CD4-positive, CD25-positive, alpha-beta regulatory T cell (primary cell): ENCODE measurements around the gene WNT9A. TPM values are rescaled to one million over a fixed set of nuclear protein-coding genes. Genes with fewer than 3 reads are reported as not detected.

ENCODE experiments used
- ATAC-seq, 2 donors: fragments of 150-1000 bp; cut with Tn5 transposase; one replicate each; pipeline ENCODE4 v1.10.0; 2021; ENCODE audit warnings: low read depth in 2 of 2, moderate number of reproducible peaks in 2 of 2, moderate library complexity in 1 of 2
- DNase-seq, 3 donors: peaks; one replicate each; pipeline versions ENCODE4 v3.0.0 to v3.0.0-alpha.2; 2012 to 2022; ENCODE audit warnings: mixed read lengths in 1 of 3
- H3K27ac ChIP-seq: one replicate; pipeline ENCODE4 v1.7.0; 2013; ENCODE audit warnings: mild to moderate bottlenecking, low read length; ENCODE audit not compliant: insufficient read depth, poor library complexity, severe bottlenecking
- H3K27me3 ChIP-seq: one replicate; pipeline ENCODE4 v1.7.0; 2013; ENCODE audit warnings: low read length; ENCODE audit not compliant: control insufficient read depth, insufficient read depth
- H3K36me3 ChIP-seq: one replicate; pipeline ENCODE4 v1.7.0; 2013; ENCODE audit warnings: mild to moderate bottlenecking, low read length, moderate library complexity; ENCODE audit not compliant: control insufficient read depth, insufficient read depth
- H3K4me1 ChIP-seq: 2 replicates; pipeline ENCODE4 v1.7.0; 2013; ENCODE audit warnings: mild to moderate bottlenecking, low read length; ENCODE audit not compliant: insufficient read depth, control insufficient read depth, poor library complexity, severe bottlenecking
- H3K4me3 ChIP-seq: one replicate; pipeline ENCODE4 v1.7.0; 2013; ENCODE audit warnings: low read depth, mild to moderate bottlenecking, low read length, moderate library complexity
- H3K9me3 ChIP-seq, 2 experiments: 1 replicate in 1 of 2; 2 replicates in 1 of 2; pipeline ENCODE4 v1.7.0; 2013; ENCODE audit warnings: low read length in 2 of 2, mild to moderate bottlenecking in 1 of 2, moderate library complexity in 1 of 2; ENCODE audit not compliant: control insufficient read depth in 2 of 2
- H3K27ac Mint-ChIP-seq, 3 donors: one replicate each; pipeline ENCODE4 v1.8.0; 2020 to 2022; ENCODE audit warnings: mild to moderate bottlenecking in 3 of 3, mixed read lengths in 3 of 3, moderate library complexity in 2 of 3
- H3K27me3 Mint-ChIP-seq: one replicate; pipeline ENCODE4 v1.8.0; 2022; ENCODE audit warnings: mild to moderate bottlenecking, mixed read lengths
- H3K36me3 Mint-ChIP-seq: one replicate; pipeline ENCODE4 v1.8.0; 2020; ENCODE audit warnings: mixed read lengths
- H3K4me1 Mint-ChIP-seq, 4 donors: one replicate each; pipeline ENCODE4 v1.8.0; 2020 to 2022; ENCODE audit warnings: mixed read lengths in 4 of 4, mild to moderate bottlenecking in 1 of 4
- H3K4me3 Mint-ChIP-seq, 4 donors: one replicate each; pipeline ENCODE4 v1.8.0; 2020 to 2022; ENCODE audit warnings: mild to moderate bottlenecking in 4 of 4, mixed read lengths in 4 of 4, moderate library complexity in 3 of 4
- H3K9me3 Mint-ChIP-seq, 7 donors: one replicate each; pipeline ENCODE4 v1.8.0; 2020 to 2022; ENCODE audit warnings: mixed read lengths in 7 of 7, mild to moderate bottlenecking in 3 of 7, moderate library complexity in 2 of 7
- polyA plus RNA-seq, 4 donors: library from polyadenylated mRNA; unstranded; fragments of 300-500 nt; fragmentation: Illumina TruSeq; gene quantifications; one replicate each; pipeline ENCODE4 v1.2.3, GENCODE V29; 2021
- total RNA-seq: library from RNA; stranded (reverse); gene quantifications from one replicate; pipeline ENCODE4 v1.2.3, GENCODE V29; 2022

The WNT9A gene
- total and polyA plus RNA-seq, 5 donors from 2014 or later, result 0.20 TPM; not detected in 4

DNA sequence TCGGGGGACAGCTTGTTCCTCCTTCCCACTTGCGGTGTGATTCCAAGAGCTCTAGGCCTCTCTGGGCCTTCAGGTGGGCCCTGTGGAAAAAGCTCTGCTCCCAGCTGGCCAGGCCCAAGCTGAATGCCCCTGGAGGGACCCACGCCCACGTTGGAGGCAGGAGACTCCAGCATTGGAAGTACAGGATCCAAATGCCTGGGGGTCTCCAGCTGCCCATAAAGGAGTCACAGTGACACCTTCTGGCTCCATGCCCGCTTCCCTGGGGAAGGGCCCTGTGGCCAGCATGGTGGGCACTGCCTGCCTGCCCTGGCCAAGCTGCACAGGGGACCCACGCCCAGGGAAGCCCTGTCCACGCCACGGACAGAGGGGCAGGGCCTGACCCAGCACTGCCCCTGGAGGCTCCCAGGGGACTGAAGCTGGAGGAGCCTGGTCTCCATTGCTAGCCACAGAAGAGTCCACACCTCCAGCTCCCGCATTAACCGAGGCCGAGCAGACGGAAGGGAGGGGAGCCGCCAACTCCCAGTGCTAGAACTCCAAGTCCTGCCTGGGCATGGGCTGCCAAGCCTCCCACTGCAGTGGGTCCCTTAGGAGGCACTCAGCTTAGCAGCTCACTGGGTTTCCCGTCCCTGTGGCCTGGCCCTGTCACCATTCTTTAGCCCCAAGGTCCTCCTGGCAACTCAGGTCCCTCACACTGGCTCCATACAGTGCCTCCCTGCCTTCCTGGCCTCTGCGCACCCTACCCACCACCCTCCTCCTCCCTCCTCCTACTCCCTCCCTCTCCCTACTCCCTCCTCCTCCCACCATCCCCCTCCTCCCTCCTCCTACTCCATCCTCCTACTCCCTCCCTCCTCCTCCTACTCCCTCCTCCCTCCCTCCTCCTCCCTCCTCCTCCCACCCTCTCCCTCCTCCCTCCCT, 41.9 kb downstream of the WNT9A start:
- Mint-ChIP-seq H3K4me3 (no peak overlapping the region), H3K27me3 (peaks cover 5% of the 10 kb centered on the region), H3K9me3 (no peaks in the 10 kb centered on the region), H3K27ac (no peak overlapping the region), H3K4me1 (peaks cover 0 to 6% (median 6%) of the 10 kb centered on the region in 4 donors), H3K36me3 (no peaks in the 10 kb centered on the region)
- DNase-seq (no peak), ATAC-seq (no peak)
- Histone ChIP-seq H3K4me1 (no peaks in the 10 kb centered on the region), H3K27ac (no peak overlapping the region), H3K9me3 (no peaks in the 10 kb centered on the region), H3K4me3 (no peak overlapping the region), H3K27me3 (no peaks in the 10 kb centered on the region), H3K36me3 (no peaks in the 10 kb centered on the region)

DNA sequence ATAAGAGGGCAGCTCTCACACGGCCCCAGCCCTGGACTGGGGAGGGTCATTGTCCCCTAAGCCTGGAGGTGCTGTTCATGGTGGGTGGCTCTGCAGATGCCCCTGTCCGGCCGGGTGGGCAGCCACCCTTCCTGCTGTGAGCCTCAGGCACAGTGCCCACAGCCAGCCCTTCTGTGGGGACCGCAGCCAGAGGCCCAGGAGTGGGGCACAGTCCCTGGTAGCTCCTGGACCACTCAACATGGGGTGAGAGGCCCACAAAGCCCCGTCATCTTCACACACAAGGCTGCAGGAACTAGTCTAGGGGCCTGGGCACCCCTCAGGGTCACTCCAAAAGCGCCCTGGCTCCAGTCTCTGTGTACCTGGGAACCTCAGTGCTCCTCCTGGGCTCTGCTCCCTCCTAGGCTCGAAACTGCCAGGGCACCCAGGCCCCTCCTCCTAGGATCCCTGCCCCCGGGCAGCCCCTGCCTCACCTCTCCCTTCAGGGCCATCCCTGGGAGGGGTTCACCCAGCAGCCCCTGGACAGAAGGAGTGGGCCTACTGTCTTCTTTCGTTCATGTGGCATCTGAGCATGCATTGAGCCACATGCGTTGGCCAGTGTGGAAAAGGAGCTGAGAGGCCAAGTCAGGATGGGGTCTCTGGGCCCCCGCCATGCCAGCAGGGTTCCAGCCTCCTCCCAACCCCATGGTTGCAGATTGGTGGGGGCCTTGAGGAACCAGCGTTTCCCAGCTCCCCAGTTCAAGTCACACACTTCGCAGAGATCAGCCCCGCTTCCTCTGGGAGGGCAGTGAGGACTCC, 43.0 kb downstream of the WNT9A start:
- no peaks in the 10 kb centered on the region for H3K27me3 ChIP-seq
- H3K36me3 ChIP-seq, result no peaks in the 10 kb centered on the region
- no peaks in the 10 kb centered on the region for H3K9me3 ChIP-seq
- no peak overlapping the region for H3K4me3 ChIP-seq
- ATAC-seq (no peak), DNase-seq (no peak)
- H3K4me3 Mint-ChIP-seq, result no peak overlapping the region
- H3K4me1 Mint-ChIP-seq, result peaks cover 0 to 6% (median 6%) of the 10 kb centered on the region in 4 donors
- H3K4me1 ChIP-seq, result no peaks in the 10 kb centered on the region
- no peaks in the 10 kb centered on the region for H3K9me3 Mint-ChIP-seq
- no peaks in the 10 kb centered on the region for H3K36me3 Mint-ChIP-seq
- H3K27ac Mint-ChIP-seq, result no peak overlapping the region
- no peak overlapping the region for H3K27ac ChIP-seq
- peaks cover 5% of the 10 kb centered on the region for H3K27me3 Mint-ChIP-seq

GRCh38 chr1:227903614-227904501, 43.9 kb downstream of the WNT9A start:
- no peaks in the 10 kb centered on the region for H3K4me1 ChIP-seq
- no peak overlapping the region for H3K27ac Mint-ChIP-seq
- H3K36me3 ChIP-seq, result no peaks in the 10 kb centered on the region
- H3K4me3 ChIP-seq, result no peak overlapping the region
- ATAC-seq (no peak), DNase-seq (no peak)
- H3K9me3 Mint-ChIP-seq, result no peaks in the 10 kb centered on the region
- peaks cover 4% of the 10 kb centered on the region for H3K27me3 Mint-ChIP-seq
- H3K27me3 ChIP-seq, result no peaks in the 10 kb centered on the region
- H3K36me3 Mint-ChIP-seq, result no peaks in the 10 kb centered on the region
- no peaks in the 10 kb centered on the region for H3K9me3 ChIP-seq
- no peak overlapping the region for H3K4me3 Mint-ChIP-seq
- H3K27ac ChIP-seq, result no peak overlapping the region
- H3K4me1 Mint-ChIP-seq, result peaks cover 0 to 9% (median 3%) of the 10 kb centered on the region in 4 donors

GRCh38 chr1:227903061-227903521, 44.6 kb downstream of the WNT9A start:
- Mint-ChIP-seq H3K4me1 (peaks cover 0 to 10% (median under 1%) of the 10 kb centered on the region in 4 donors), H3K27ac (no peak overlapping the region), H3K27me3 (no peaks in the 10 kb centered on the region), H3K36me3 (no peaks in the 10 kb centered on the region), H3K9me3 (no peaks in the 10 kb centered on the region), H3K4me3 (no peak overlapping the region)
- H3K27ac ChIP-seq, result no peak overlapping the region
- no peaks in the 10 kb centered on the region for H3K4me1 ChIP-seq
- no peak overlapping the region for H3K4me3 ChIP-seq
- no peak for ATAC-seq
- H3K36me3 ChIP-seq, result no peaks in the 10 kb centered on the region
- H3K9me3 ChIP-seq, result no peaks in the 10 kb centered on the region
- DNase-seq, result no peak
- H3K27me3 ChIP-seq, result no peaks in the 10 kb centered on the region

GRCh38 chr1:227902641-227902990, 45.1 kb downstream of the WNT9A start:
- no peak overlapping the region for H3K27ac ChIP-seq
- Mint-ChIP-seq H3K36me3 (no peaks in the 10 kb centered on the region), H3K4me3 (no peak overlapping the region), H3K27me3 (no peaks in the 10 kb centered on the region), H3K4me1 (peaks cover 0 to 10% (median 2%) of the 10 kb centered on the region in 4 donors), H3K27ac (no peak overlapping the region), H3K9me3 (no peaks in the 10 kb centered on the region)
- no peaks in the 10 kb centered on the region for H3K9me3 ChIP-seq
- H3K36me3 ChIP-seq, result no peaks in the 10 kb centered on the region
- no peaks in the 10 kb centered on the region for H3K27me3 ChIP-seq
- no peak for DNase-seq
- H3K4me3 ChIP-seq, result no peak overlapping the region
- no peak for ATAC-seq
- H3K4me1 ChIP-seq, result no peaks in the 10 kb centered on the region

DNA sequence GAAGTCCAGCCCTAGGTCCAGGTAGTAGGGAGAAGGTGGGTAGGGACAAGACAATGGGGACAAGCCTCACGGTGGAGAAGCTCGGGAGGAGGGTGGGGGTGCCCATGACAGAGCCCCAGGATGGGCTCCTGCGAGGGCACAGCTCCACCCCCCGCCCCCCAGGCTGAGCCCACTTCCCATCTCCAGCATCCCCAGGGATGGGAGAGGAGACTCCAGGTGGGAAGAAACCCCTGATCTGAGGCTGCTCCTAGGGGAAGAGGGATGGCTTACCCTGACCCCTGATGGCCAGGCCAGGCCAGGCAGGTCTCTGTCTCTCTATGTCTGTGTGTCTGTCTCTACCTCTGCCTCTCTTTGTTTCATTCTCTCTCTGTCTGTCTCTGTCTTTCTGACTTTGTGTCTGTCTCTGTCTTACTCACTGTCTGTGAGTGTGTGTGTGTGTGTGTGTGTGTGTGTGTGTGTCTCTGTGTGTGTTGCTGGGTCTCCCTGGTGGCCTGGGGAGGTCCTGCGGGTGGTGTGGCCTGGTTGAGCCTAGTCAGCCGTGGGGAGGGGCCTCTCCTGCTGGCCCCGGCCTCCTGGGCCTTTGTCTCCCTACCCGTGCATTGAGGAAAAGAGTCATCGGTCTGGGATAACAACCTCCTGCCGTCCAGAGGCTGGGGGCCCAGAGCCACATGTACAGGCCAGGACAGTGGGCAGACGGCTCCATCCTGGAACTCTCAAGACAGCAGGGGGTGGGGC, 45.7 kb downstream of the WNT9A start:
- Histone ChIP-seq H3K27me3 (no peaks in the 10 kb centered on the region), H3K4me3 (no peak overlapping the region), H3K27ac (no peak overlapping the region), H3K4me1 (no peaks in the 10 kb centered on the region), H3K9me3 (no peaks in the 10 kb centered on the region), H3K36me3 (no peaks in the 10 kb centered on the region)
- Mint-ChIP-seq H3K4me3 (no peak overlapping the region), H3K4me1 (peaks cover 0 to 10% (median 3%) of the 10 kb centered on the region in 4 donors), H3K27me3 (no peaks in the 10 kb centered on the region), H3K27ac (peak overlapping the region in 2 of 3 donors; percentile 42 to 86), H3K36me3 (no peaks in the 10 kb centered on the region), H3K9me3 (no peaks in the 10 kb centered on the region)
- no peak for ATAC-seq
- no peak for DNase-seq
